Right ventricle myocardium inferior (tissue), 1 donor: ENCODE measurements around the gene SLC17A3. TPM values are rescaled to one million over a fixed set of nuclear protein-coding genes. Genes with fewer than 3 reads are reported as not detected.

Experiments used
- ATAC-seq: fragments of 200-7000 bp; cut with Tn5 transposase; one replicate; pipeline ENCODE4 v1.9.1; 2020; ENCODE audit warnings: mild to moderate bottlenecking, moderate library complexity
- DNase-seq: peaks from one replicate; pipeline ENCODE4 v3.0.0; 2021; ENCODE audit errors: missing footprints
- intact Hi-C: fragments of 100-400 bp; cut with DNase I; formaldehyde crosslinking; loops from one replicate; pipeline ENCODE4 v1.11.0; 2022
- total RNA-seq: library from RNA; stranded (reverse); fragmentation: NEBNext Ultra II Directional; extraction: Animal tissue kit (Norgen Biotek cat#: 25700); gene quantifications from one replicate; pipeline ENCODE4 v1.2.1, GENCODE V29; 2021
- donor health status: DM: no; HTN: yes; CAD: no; lungs with severe emphysema.

SLC17A3 gene
- total RNA-seq, 1 donor from 2014 or later = not detected

- ATAC-seq = no peak
Measured at GRCh38 chr6:25862199-25862598, 11.8 kb downstream of the SLC17A3 start.

GRCh38 chr6:25852756-25853155 is 21.3 kb downstream of the SLC17A3 start:
- intact Hi-C loops = no loop called here
- no peak for ATAC-seq
- no peak for DNase-seq

More at GRCh38 chr6:25862199-25862598, 11.8 kb downstream of the SLC17A3 start:
- intact Hi-C loops = no loop called here
- no peak for DNase-seq

GRCh38 chr6:25851961-25852360 is 22.1 kb downstream of the SLC17A3 start:
- ATAC-seq = no peak
- intact Hi-C loops = no loop called here
- DNase-seq = no peak

GRCh38 chr6:25844518-25844917 is 29.5 kb downstream of the SLC17A3 start:
- intact Hi-C loops = no loop called here
- ATAC-seq = no peak
- DNase-seq = no peak

- intact Hi-C loops = no loop called here
Measured at GRCh38 chr6:25842526-25842925, 31.5 kb downstream of the SLC17A3 start.

GRCh38 chr6:25835442-25836283 is 38.4 kb downstream of the SLC17A3 start:
- intact Hi-C loops = no loop called here
- no peak for DNase-seq
- ATAC-seq = no peak

More at GRCh38 chr6:25842526-25842925, 31.5 kb downstream of the SLC17A3 start:
- ATAC-seq = no peak
- no peak for DNase-seq

GRCh38 chr6:25834950-25835349 is 39.1 kb downstream of the SLC17A3 start:
- ATAC-seq (no peak), DNase-seq (no peak)
- intact Hi-C loops = no loop called here

- no peak for ATAC-seq
- intact Hi-C loops = no loop called here
- DNase-seq = no peak
Measured at GRCh38 chr6:25833136-25833535, 40.9 kb downstream of the SLC17A3 start.

GRCh38 chr6:25832670-25833069 is 41.4 kb downstream of the SLC17A3 start:
- intact Hi-C loops = no loop called here
- ATAC-seq = no peak
- no peak for DNase-seq

- intact Hi-C loops = no loop called here
- ATAC-seq (no peak), DNase-seq (no peak)
Measured at GRCh38 chr6:25832307-25832662, 41.8 kb downstream of the SLC17A3 start.

GRCh38 chr6:25831532-25832306 is 42.3 kb downstream of the SLC17A3 start, which contains the start of gene SLC17A1:
SLC17A1 (minus strand) TSS chr6:25832052; CDS start chr6:25830557, 1,495 bp downstream.
- DNase-seq = no peak
- intact Hi-C loops = no loop called here

GRCh38 chr6:25830458-25830857 is 43.6 kb downstream of the SLC17A3 start:
- intact Hi-C loops = no loop called here
- ATAC-seq = no peak
- no peak for DNase-seq

More at GRCh38 chr6:25831532-25832306, 42.3 kb downstream of the SLC17A3 start, which contains the start of gene SLC17A1:
- no peak for ATAC-seq

- ATAC-seq (no peak), DNase-seq (no peak)
- intact Hi-C loops = no loop called here
Measured at GRCh38 chr6:25829375-25829774, 44.7 kb downstream of the SLC17A3 start.

- intact Hi-C loops = no loop called here
- ATAC-seq (no peak), DNase-seq (no peak)
Measured at GRCh38 chr6:25821341-25821740, 52.7 kb downstream of the SLC17A3 start.

- no peak for ATAC-seq
- DNase-seq = no peak
- intact Hi-C loops = no loop called here
Measured at GRCh38 chr6:25816252-25816651, 57.8 kb downstream of the SLC17A3 start.

- DNase-seq (no peak), ATAC-seq (no peak)
- intact Hi-C loops = no loop called here
Measured at GRCh38 chr6:25815194-25815593, 58.8 kb downstream of the SLC17A3 start.

- intact Hi-C loops = no loop called here
- no peak for ATAC-seq
- no peak for DNase-seq
Measured at GRCh38 chr6:25804804-25805203, 69.2 kb downstream of the SLC17A3 start.

- intact Hi-C loops = no loop called here
- ATAC-seq = no peak
Measured at GRCh38 chr6:25801436-25801835, 72.6 kb downstream of the SLC17A3 start.

More at GRCh38 chr6:25801436-25801835, 72.6 kb downstream of the SLC17A3 start:
- DNase-seq = no peak
